Mammary epithelial cell (primary cell): ENCODE data around the gene BCAP31.
"Not testable (repeated sequence)": the region's sequence is repeated elsewhere in the genome, so short reads cannot be mapped to it uniquely, and the experiment has no call there.

Experiments
- CTCF ChIP-seq, 2 donors: IDR thresholded peaks in 1 of 2; conservative IDR thresholded peaks in 1 of 2; 2 replicates each; pipeline ENCODE4 v1.5.1; 2011 to 2012; ENCODE audit warnings: inconsistent platforms in 2 of 2, low read length in 2 of 2, mild to moderate bottlenecking in 2 of 2, control low read depth in 1 of 2, low read depth in 1 of 2; ENCODE audit not compliant: insufficient read depth in 1 of 2; ENCODE audit errors: extremely low read depth in 1 of 2
- EZH2 ChIP-seq: IDR thresholded peaks from 2 replicates; pipeline ENCODE4 v1.6.1; 2012; ENCODE audit warnings: low read length, inconsistent platforms, borderline replicate concordance

GRCh38 chrX:153742796-153743467 is 18.7 kb upstream of the BCAP31 start:
- not testable (repeated sequence) for TF ChIP-seq CTCF (conservative IDR thresholded peaks at IDR 0.05 in 1 of 2, IDR thresholded peaks at IDR 0.05 in 1 of 2; ENCODE audit: extremely low read depth in 1 of 2, insufficient read depth in 1 of 2, low read depth in 1 of 2, low read length in 2 of 2); EZH2
